Endothelial cell of umbilical vein (primary cell): ENCODE data around the gene PRR15L. TPM values are rescaled to one million over a fixed set of nuclear protein-coding genes. Genes with fewer than 3 reads are reported as not detected.

Experiments
- BruUV-seq: library from RNA; stranded (reverse); fragments of 400-500 nt; replicated peaks from 2 replicates; lab custom pipeline; 2021; lab: Mats Ljungman, UMichigan
- CTCF ChIA-PET: fragments of 300-600, 350-600 bp; sonication (Branson Sonifier 250); formaldehyde crosslinking; loops from one replicate; lab custom pipeline; 2021; ENCODE audit warnings: antibody characterized with exemption, inconsistent platforms; lab: Charles Lee
- POLR2A ChIA-PET: fragments of 300-600, 350-600 bp; sonication (Branson Sonifier 250); formaldehyde crosslinking; loops from one replicate; lab custom pipeline; 2021; ENCODE audit warnings: antibody characterized with exemption, inconsistent platforms; lab: Charles Lee
- DNase-seq: peaks from one replicate; pipeline ENCODE4 v3.0.0-alpha.2; 2011; ENCODE audit warnings: low read depth, low spot score
- FAIRE-seq: peaks from 2 replicates; lab custom pipeline; 2011; peaks lifted over from hg19 to GRCh38; lab: Jason Lieb, UNC
- H2AFZ ChIP-seq: 2 replicates; pipeline ENCODE4 v1.6.0; 2012; ENCODE audit warnings: low read depth, low read length, control low read depth, inconsistent platforms
- H3K27ac ChIP-seq: 2 replicates; pipeline ENCODE4 v1.5.1; 2011; ENCODE audit warnings: low read depth, mild to moderate bottlenecking, control low read depth, low read length, moderate library complexity; ENCODE audit not compliant: insufficient read depth
- H3K27me3 ChIP-seq, 2 experiments: 2 replicates each; pipeline versions ENCODE4 v1.6.0 to v1.6.1; 2011; ENCODE audit warnings: low read length in 2 of 2, mixed read lengths in 1 of 2; ENCODE audit not compliant: control insufficient read depth in 2 of 2, insufficient read depth in 2 of 2
- H3K36me3 ChIP-seq, 2 experiments: 2 replicates in 1 of 2; 3 replicates in 1 of 2; pipeline ENCODE4 v1.5.1; 2011; ENCODE audit warnings: low read length in 2 of 2, mild to moderate bottlenecking in 1 of 2, moderate library complexity in 1 of 2; ENCODE audit not compliant: control insufficient read depth in 2 of 2, insufficient read depth in 2 of 2; ENCODE audit errors: extremely low read depth in 1 of 2
- H3K4me1 ChIP-seq: 3 replicates; pipeline ENCODE4 v1.5.1; 2011; ENCODE audit warnings: mild to moderate bottlenecking, low read length; ENCODE audit not compliant: control insufficient read depth, insufficient read depth; ENCODE audit errors: extremely low read depth
- H3K4me2 ChIP-seq: 2 replicates; pipeline ENCODE4 v1.6.1; 2011; ENCODE audit warnings: low read length, control low read depth, mixed read lengths; ENCODE audit not compliant: insufficient read depth
- H3K4me3 ChIP-seq, 3 experiments: fragments of 200-600 bp in 1 of 3; sonication (generic), shearing (Covaris generic) in 1 of 3; replicated peaks in 1 of 3; 2 replicates each; pipeline ENCODE4 v1.5.1; 2011 to 2016; ENCODE audit warnings: control low read depth in 3 of 3, low read length in 3 of 3, mild to moderate bottlenecking in 2 of 3, inconsistent platforms in 1 of 3, low read depth in 1 of 3, moderate library complexity in 1 of 3; ENCODE audit not compliant: insufficient read depth in 1 of 3
- H3K79me2 ChIP-seq: 2 replicates; pipeline ENCODE4 v1.6.0; 2012; ENCODE audit warnings: low read length, inconsistent platforms; ENCODE audit not compliant: control insufficient read depth, insufficient read depth
- H3K9ac ChIP-seq: replicated peaks from 2 replicates; pipeline ENCODE3; 2011; ENCODE audit warnings: low read length, control low read depth; ENCODE audit not compliant: insufficient read depth; ENCODE audit errors: extremely low read depth
- H3K9me1 ChIP-seq: replicated peaks from 3 replicates; pipeline ENCODE4 v1.6.0; 2011; ENCODE audit warnings: mild to moderate bottlenecking, low read length; ENCODE audit not compliant: control insufficient read depth, insufficient read depth; ENCODE audit errors: extremely low read depth
- H3K9me3 ChIP-seq: replicated peaks from 2 replicates; pipeline ENCODE4 v1.5.1; 2012; ENCODE audit warnings: low read length, inconsistent platforms; ENCODE audit not compliant: control insufficient read depth, insufficient read depth
- H4K20me1 ChIP-seq: replicated peaks from 2 replicates; pipeline ENCODE3; 2011; ENCODE audit warnings: mild to moderate bottlenecking, low read length; ENCODE audit not compliant: control insufficient read depth, insufficient read depth; ENCODE audit errors: extremely low read depth
- CTCF ChIP-seq, 2 donors: IDR thresholded peaks; 1 replicate in 1 of 2; 2 replicates in 1 of 2; pipeline ENCODE4 v1.5.1; 2011; ENCODE audit warnings: low read length in 2 of 2, mild to moderate bottlenecking in 2 of 2, moderate library complexity in 2 of 2, control low read depth in 1 of 2, inconsistent platforms in 1 of 2, low read depth in 1 of 2; ENCODE audit not compliant: insufficient read depth in 1 of 2; ENCODE audit errors: extremely low read depth in 1 of 2
- EZH2 ChIP-seq: IDR thresholded peaks from 2 replicates; pipeline ENCODE4 v1.6.1; 2012; ENCODE audit warnings: borderline replicate concordance, low read depth, mild to moderate bottlenecking, moderate library complexity, low read length, inconsistent platforms; ENCODE audit not compliant: severe bottlenecking
- FOS ChIP-seq: IDR thresholded peaks from 2 replicates; pipeline ENCODE4 v1.6.1; 2011; ENCODE audit warnings: mild to moderate bottlenecking, low read length, moderate library complexity, borderline replicate concordance; ENCODE audit not compliant: insufficient read depth
- GATA2 ChIP-seq: IDR thresholded peaks from 2 replicates; pipeline ENCODE4 v1.7.0; 2011; ENCODE audit warnings: low read depth, mild to moderate bottlenecking, moderate library complexity, mixed read lengths, low read length; ENCODE audit not compliant: insufficient read length, insufficient read depth
- JUN ChIP-seq: IDR thresholded peaks from 2 replicates; pipeline ENCODE4 v1.6.1; 2011; ENCODE audit warnings: borderline replicate concordance, low read depth; ENCODE audit not compliant: insufficient read length, insufficient read depth
- MAX ChIP-seq: IDR thresholded peaks from 2 replicates; pipeline ENCODE4 v1.6.1; 2011; ENCODE audit not compliant: insufficient read depth, insufficient read length
- MYC ChIP-seq: IDR thresholded peaks from one replicate; pipeline ENCODE4 v1.6.1; 2011; ENCODE audit warnings: mild to moderate bottlenecking, low read depth, low read length
- POLR2A ChIP-seq: IDR thresholded peaks from 2 replicates; pipeline ENCODE4 v1.6.1; 2012; ENCODE audit warnings: low read depth, mild to moderate bottlenecking, control low read depth, low read length
- POLR2AphosphoS5 ChIP-seq: IDR thresholded peaks from 2 replicates; pipeline ENCODE4 v1.6.1; 2012; ENCODE audit warnings: low read depth, mild to moderate bottlenecking, control low read depth, low read length, moderate library complexity; ENCODE audit not compliant: insufficient read depth
- dilution Hi-C: fragments of 300-500 bp; cut with MboI; formaldehyde crosslinking; loops from one replicate; pipeline ENCODE4 v1.15.0; 2019; ENCODE audit warnings: low sequenced_read_pairs; ENCODE audit not compliant: extremely low pct_ligation_motif_present
- intact Hi-C: fragments of 100-400 bp; cut with micrococcal nuclease; formaldehyde crosslinking; loops from one replicate; pipeline ENCODE4 v1.10.0; 2022
- polyA plus RNA-seq, 4 experiments: library from polyadenylated mRNA; depleted of rRNA in 3 of 4; stranded (reverse) in 3 of 4; unstranded in 1 of 4; fragments of >200 nt; gene quantifications; 2 replicates each; pipeline versions ENCODE4 v1.2.1 to v1.2.3, GENCODE V29; 2011 to 2012; ENCODE audit warnings: missing spikeins in 1 of 4
- total RNA-seq: library from RNA; stranded (reverse); gene quantifications from 2 replicates; pipeline ENCODE4 v1.2.3, GENCODE V29; 2021

PRR15L gene
- total and polyA plus RNA-seq, 2 donors (not counting 3 experiments of a cell fraction or from before 2014, with no cell fraction given), result not detected

- CTCF ChIA-PET, result interaction anchor here (1.3 kb wide), 1 partner anchor 122 kb away, joined by 4 read pairs; no protein-coding TSS in a partner anchor
- H3K9ac ChIP-seq, result no peak overlapping the region
- intact Hi-C loops (no loop called here), dilution Hi-C loops (no loop called here)
- H3K4me1 ChIP-seq, result no peaks in the 10 kb centered on the region
- no peak overlapping the region for H3K4me3 ChIP-seq
- no TSS peak for BruUV-seq
- H4K20me1 ChIP-seq, result no peaks in the 10 kb centered on the region
- H3K9me3 ChIP-seq, result no peaks in the 10 kb centered on the region
- H3K36me3 ChIP-seq, result no peaks in the 10 kb centered on the region
- POLR2A ChIA-PET, result interaction anchor here (0.6 kb wide), 1 partner anchor 21 kb away, joined by 4 read pairs; no protein-coding TSS in a partner anchor
- no peak overlapping the region for H2AFZ ChIP-seq
- H3K79me2 ChIP-seq, result no peaks in the 10 kb centered on the region
- no peaks in the 10 kb centered on the region for H3K9me1 ChIP-seq
- no peak overlapping the region for H3K4me2 ChIP-seq
- peaks cover 2 to 4% of the 10 kb centered on the region in 2 experiments for H3K27me3 ChIP-seq
- no peak overlapping the region for H3K27ac ChIP-seq
- no peak for DNase-seq
- no peak for FAIRE-seq
- TF ChIP-seq JUN (no peak), CTCF (IDR thresholded peaks at IDR 0.05; ENCODE audit: extremely low read depth in 1 of 2, insufficient read depth in 1 of 2, low read depth in 1 of 2, low read length in 2 of 2) (no peak), POLR2AphosphoS5 (no peak), MAX (no peak), MYC (no peak), FOS (no peak), POLR2A (no peak), GATA2 (no peak), EZH2 (no peak)
Observed at GRCh38 chr17:47964856-47965255, 7.2 kb upstream of the PRR15L start.
